HEK293 (cell line): ENCODE results near the gene KLHL21.

Source experiments
- SCRT2 ChIP-seq: fragments of 450-650 bp; formaldehyde crosslinking; IDR thresholded peaks from 2 replicates; pipeline ENCODE4 v1.5.1; 2016; ENCODE audit warnings: missing biosample characterization, missing genetic modification characterization
- YY2 ChIP-seq: fragments of 450-650 bp; formaldehyde crosslinking; IDR thresholded peaks from 2 replicates; pipeline ENCODE4 v1.5.1; 2016; ENCODE audit warnings: missing biosample characterization, missing genetic modification characterization
- ZNF121 ChIP-seq: fragments of 450-650 bp; formaldehyde crosslinking; IDR thresholded peaks from 2 replicates; pipeline ENCODE4 v1.5.1; 2016; ENCODE audit warnings: missing biosample characterization, missing genetic modification characterization
- ZNF335 ChIP-seq: fragments of 450-650 bp; formaldehyde crosslinking; conservative IDR thresholded peaks from 2 replicates; pipeline ENCODE4 v1.5.1; 2016; ENCODE audit warnings: missing biosample characterization, missing genetic modification characterization
- ZNF350 ChIP-seq: fragments of 450-650 bp; formaldehyde crosslinking; IDR thresholded peaks from 2 replicates; pipeline ENCODE4 v1.5.0; 2017; ENCODE audit warnings: missing biosample characterization, mild to moderate bottlenecking, missing genetic modification characterization
- ZNF670 ChIP-seq: fragments of 450-650 bp; formaldehyde crosslinking; IDR thresholded peaks from 2 replicates; pipeline ENCODE4 v1.5.1; 2016; ENCODE audit warnings: missing biosample characterization, missing genetic modification characterization, low read depth
- TF ChIP-seq, protein P1 (sequence below): fragments of 450-650 bp; formaldehyde crosslinking; IDR thresholded peaks from 2 replicates; pipeline ENCODE4 v1.5.1; 2016; ENCODE audit warnings: missing biosample characterization, missing genetic modification characterization
- TF ChIP-seq, protein P2 (sequence below): fragments of 450-650 bp; formaldehyde crosslinking; IDR thresholded peaks from 2 replicates; pipeline ENCODE4 v1.5.1; 2016; ENCODE audit warnings: missing biosample characterization, missing genetic modification characterization
- TF ChIP-seq, protein P3 (sequence below): fragments of 450-650 bp; formaldehyde crosslinking; IDR thresholded peaks from 2 replicates; pipeline ENCODE4 v1.5.1; 2017; ENCODE audit warnings: missing biosample characterization, missing genetic modification characterization

DNA sequence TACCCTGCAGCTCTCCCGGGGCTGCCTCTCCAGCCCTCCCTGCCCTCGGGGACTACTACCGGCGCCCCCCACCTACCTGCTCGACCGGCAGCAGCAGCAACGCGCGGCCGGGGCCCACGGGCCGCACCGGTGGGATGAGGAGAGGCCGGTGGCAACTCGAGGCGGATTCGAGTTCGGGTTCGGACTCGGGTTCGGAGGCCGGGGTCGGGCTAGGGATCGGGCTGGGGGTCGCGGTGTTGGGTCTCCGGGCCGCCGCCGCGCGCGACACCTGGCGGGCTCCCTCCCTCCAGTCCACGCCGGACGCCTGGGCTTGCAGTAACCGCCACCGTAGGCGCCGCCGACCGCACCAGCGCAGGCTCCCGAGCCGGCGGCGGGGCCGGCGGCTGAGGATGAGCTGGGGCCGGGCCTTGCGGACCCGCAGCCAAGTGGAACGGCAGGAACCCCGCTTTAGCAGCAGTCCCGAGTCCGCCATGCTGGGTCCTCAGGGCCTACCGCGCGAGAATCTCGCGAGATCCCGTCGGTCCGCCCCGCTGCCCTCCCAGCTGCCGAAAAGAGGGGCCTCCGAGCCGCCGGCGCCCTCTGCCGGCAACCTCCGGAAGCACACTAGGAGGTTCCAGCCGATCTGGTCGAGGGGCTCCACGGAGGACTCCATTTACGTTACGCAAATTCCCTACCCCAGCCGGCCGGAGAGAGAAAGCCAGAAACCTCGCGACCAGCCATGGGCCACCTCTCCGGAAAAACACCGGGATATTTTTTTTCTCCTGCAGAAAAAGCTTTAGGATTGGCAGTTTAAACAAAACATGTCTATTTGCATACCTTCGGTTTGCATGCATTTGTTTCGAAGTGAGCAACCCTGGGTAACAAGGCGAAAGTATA is 48.4 kb downstream of the KLHL21 start, which contains the start of gene NOL9:
- TF ChIP-seq, protein P1, sequence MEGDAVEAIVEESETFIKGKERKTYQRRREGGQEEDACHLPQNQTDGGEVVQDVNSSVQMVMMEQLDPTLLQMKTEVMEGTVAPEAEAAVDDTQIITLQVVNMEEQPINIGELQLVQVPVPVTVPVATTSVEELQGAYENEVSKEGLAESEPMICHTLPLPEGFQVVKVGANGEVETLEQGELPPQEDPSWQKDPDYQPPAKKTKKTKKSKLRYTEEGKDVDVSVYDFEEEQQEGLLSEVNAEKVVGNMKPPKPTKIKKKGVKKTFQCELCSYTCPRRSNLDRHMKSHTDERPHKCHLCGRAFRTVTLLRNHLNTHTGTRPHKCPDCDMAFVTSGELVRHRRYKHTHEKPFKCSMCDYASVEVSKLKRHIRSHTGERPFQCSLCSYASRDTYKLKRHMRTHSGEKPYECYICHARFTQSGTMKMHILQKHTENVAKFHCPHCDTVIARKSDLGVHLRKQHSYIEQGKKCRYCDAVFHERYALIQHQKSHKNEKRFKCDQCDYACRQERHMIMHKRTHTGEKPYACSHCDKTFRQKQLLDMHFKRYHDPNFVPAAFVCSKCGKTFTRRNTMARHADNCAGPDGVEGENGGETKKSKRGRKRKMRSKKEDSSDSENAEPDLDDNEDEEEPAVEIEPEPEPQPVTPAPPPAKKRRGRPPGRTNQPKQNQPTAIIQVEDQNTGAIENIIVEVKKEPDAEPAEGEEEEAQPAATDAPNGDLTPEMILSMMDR (tag by site-specific recombination): peak; percentile 93
- TF ChIP-seq, protein P2, sequence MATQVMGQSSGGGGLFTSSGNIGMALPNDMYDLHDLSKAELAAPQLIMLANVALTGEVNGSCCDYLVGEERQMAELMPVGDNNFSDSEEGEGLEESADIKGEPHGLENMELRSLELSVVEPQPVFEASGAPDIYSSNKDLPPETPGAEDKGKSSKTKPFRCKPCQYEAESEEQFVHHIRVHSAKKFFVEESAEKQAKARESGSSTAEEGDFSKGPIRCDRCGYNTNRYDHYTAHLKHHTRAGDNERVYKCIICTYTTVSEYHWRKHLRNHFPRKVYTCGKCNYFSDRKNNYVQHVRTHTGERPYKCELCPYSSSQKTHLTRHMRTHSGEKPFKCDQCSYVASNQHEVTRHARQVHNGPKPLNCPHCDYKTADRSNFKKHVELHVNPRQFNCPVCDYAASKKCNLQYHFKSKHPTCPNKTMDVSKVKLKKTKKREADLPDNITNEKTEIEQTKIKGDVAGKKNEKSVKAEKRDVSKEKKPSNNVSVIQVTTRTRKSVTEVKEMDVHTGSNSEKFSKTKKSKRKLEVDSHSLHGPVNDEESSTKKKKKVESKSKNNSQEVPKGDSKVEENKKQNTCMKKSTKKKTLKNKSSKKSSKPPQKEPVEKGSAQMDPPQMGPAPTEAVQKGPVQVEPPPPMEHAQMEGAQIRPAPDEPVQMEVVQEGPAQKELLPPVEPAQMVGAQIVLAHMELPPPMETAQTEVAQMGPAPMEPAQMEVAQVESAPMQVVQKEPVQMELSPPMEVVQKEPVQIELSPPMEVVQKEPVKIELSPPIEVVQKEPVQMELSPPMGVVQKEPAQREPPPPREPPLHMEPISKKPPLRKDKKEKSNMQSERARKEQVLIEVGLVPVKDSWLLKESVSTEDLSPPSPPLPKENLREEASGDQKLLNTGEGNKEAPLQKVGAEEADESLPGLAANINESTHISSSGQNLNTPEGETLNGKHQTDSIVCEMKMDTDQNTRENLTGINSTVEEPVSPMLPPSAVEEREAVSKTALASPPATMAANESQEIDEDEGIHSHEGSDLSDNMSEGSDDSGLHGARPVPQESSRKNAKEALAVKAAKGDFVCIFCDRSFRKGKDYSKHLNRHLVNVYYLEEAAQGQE (tag by site-specific recombination): no peak
- no peak for TF ChIP-seq ZNF670 (tag by site-specific recombination)
- peak; percentile 97 for TF ChIP-seq YY2 (tag by site-specific recombination)
- peak; percentile 47 for TF ChIP-seq ZNF335 (tag by site-specific recombination)
- no peak for TF ChIP-seq ZNF121 (tag by site-specific recombination)
- no peak for TF ChIP-seq ZNF350 (tag by site-specific recombination)
- TF ChIP-seq SCRT2 (tag by site-specific recombination): no peak
- TF ChIP-seq, protein P3, sequence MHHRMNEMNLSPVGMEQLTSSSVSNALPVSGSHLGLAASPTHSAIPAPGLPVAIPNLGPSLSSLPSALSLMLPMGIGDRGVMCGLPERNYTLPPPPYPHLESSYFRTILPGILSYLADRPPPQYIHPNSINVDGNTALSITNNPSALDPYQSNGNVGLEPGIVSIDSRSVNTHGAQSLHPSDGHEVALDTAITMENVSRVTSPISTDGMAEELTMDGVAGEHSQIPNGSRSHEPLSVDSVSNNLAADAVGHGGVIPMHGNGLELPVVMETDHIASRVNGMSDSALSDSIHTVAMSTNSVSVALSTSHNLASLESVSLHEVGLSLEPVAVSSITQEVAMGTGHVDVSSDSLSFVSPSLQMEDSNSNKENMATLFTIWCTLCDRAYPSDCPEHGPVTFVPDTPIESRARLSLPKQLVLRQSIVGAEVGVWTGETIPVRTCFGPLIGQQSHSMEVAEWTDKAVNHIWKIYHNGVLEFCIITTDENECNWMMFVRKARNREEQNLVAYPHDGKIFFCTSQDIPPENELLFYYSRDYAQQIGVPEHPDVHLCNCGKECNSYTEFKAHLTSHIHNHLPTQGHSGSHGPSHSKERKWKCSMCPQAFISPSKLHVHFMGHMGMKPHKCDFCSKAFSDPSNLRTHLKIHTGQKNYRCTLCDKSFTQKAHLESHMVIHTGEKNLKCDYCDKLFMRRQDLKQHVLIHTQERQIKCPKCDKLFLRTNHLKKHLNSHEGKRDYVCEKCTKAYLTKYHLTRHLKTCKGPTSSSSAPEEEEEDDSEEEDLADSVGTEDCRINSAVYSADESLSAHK: peak; percentile 26
